ENCODE results near the gene PTH1R.

Gene PTH1R

DNA sequence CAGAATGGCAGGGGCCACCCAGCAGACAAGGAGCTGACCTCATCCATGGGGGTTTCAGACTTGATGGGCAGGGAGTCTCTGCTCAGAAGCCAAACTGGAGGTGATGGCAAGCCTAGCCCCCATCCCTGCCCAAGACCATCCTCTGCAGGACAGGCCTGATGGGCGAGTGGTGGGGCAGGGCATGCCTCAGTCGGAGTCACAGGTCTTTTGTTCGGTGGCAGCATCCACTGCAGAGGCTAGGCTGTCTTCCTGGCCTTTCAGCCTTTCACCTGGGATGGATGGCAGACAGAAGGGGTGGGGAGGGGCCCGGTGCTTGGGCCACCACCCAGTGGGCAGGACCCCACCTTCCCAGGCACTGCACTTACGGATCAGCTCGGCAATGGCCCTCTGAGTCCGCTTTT, 44.4 kb downstream of the PTH1R start:
- no peak overlapping the region for H3K27ac Mint-ChIP-seq

GRCh38 chr3:46922426-46922825, 44.9 kb downstream of the PTH1R start:
- H3K27me3 Mint-ChIP-seq: no peaks in the 10 kb centered on the region
- peaks cover 3% of the 10 kb centered on the region for H3K9me3 Mint-ChIP-seq
- DNase-seq (ENCODE audit: low spot score in 2 of 2) (no peak), ATAC-seq (ENCODE audit: low read depth) (no peak)
- H3K36me3 Mint-ChIP-seq: peaks cover 30% of the 10 kb centered on the region
- no peak overlapping the region for H3K4me3 Mint-ChIP-seq
- H3K4me1 Mint-ChIP-seq: peaks cover 28% of the 10 kb centered on the region
- no peak overlapping the region for H3K27ac Mint-ChIP-seq

More for the DNA sequence above, 44.4 kb downstream of the PTH1R start:
- H3K27me3 Mint-ChIP-seq: no peaks in the 10 kb centered on the region
- peaks cover 22% of the 10 kb centered on the region for H3K4me1 Mint-ChIP-seq
- H3K9me3 Mint-ChIP-seq: peaks cover 3% of the 10 kb centered on the region
- ATAC-seq (ENCODE audit: low read depth) (no peak), DNase-seq (ENCODE audit: low spot score in 2 of 2) (no peak)
- H3K4me3 Mint-ChIP-seq: no peak overlapping the region
- H3K36me3 Mint-ChIP-seq: peaks cover 30% of the 10 kb centered on the region

GRCh38 chr3:46922871-46923558, 45.5 kb downstream of the PTH1R start:
- H3K9me3 Mint-ChIP-seq: no peaks in the 10 kb centered on the region
- no peaks in the 10 kb centered on the region for H3K27me3 Mint-ChIP-seq
- peaks cover 29% of the 10 kb centered on the region for H3K4me1 Mint-ChIP-seq
- peak overlapping the region; percentile 12 for H3K4me3 Mint-ChIP-seq
- ATAC-seq (ENCODE audit: low read depth) (no peak), DNase-seq (ENCODE audit: low spot score in 2 of 2) (no peak)
- peaks cover 26% of the 10 kb centered on the region for H3K36me3 Mint-ChIP-seq
- peak overlapping the region; percentile 84 for H3K27ac Mint-ChIP-seq

- peaks cover 35% of the 10 kb centered on the region for H3K4me1 Mint-ChIP-seq
- H3K4me3 Mint-ChIP-seq: no peak overlapping the region
- DNase-seq (ENCODE audit: low spot score in 2 of 2) (peak; percentile 45 to 52), ATAC-seq (ENCODE audit: low read depth) (no peak)
- peak overlapping the region; percentile 84 for H3K27ac Mint-ChIP-seq
- no peaks in the 10 kb centered on the region for H3K27me3 Mint-ChIP-seq
- H3K36me3 Mint-ChIP-seq: peaks cover 25% of the 10 kb centered on the region
- peaks cover 4% of the 10 kb centered on the region for H3K9me3 Mint-ChIP-seq
Measured at GRCh38 chr3:46923559-46924350, 46.2 kb downstream of the PTH1R start.

GRCh38 chr3:46924921-46925584, 47.5 kb downstream of the PTH1R start:
- no peak for ATAC-seq (ENCODE audit: low read depth)
- H3K36me3 Mint-ChIP-seq: peaks cover 24% of the 10 kb centered on the region
- peaks cover 45% of the 10 kb centered on the region for H3K4me1 Mint-ChIP-seq
- H3K9me3 Mint-ChIP-seq: peaks cover 7% of the 10 kb centered on the region
- no peaks in the 10 kb centered on the region for H3K27me3 Mint-ChIP-seq
- H3K27ac Mint-ChIP-seq: peak overlapping the region; percentile 94
- H3K4me3 Mint-ChIP-seq: no peak overlapping the region
- no peak for DNase-seq (ENCODE audit: low spot score in 2 of 2)

GRCh38 chr3:46925585-46925934, 48.0 kb downstream of the PTH1R start:
- Mint-ChIP-seq H3K4me3 (peak overlapping the region; percentile 83), H3K9me3 (peaks cover 7% of the 10 kb centered on the region), H3K27me3 (no peaks in the 10 kb centered on the region), H3K27ac (peak overlapping the region; percentile 94), H3K36me3 (peaks cover 22% of the 10 kb centered on the region), H3K4me1 (peaks cover 49% of the 10 kb centered on the region)
- DNase-seq (ENCODE audit: low spot score in 2 of 2) (no peak), ATAC-seq (ENCODE audit: low read depth) (no peak)

DNA sequence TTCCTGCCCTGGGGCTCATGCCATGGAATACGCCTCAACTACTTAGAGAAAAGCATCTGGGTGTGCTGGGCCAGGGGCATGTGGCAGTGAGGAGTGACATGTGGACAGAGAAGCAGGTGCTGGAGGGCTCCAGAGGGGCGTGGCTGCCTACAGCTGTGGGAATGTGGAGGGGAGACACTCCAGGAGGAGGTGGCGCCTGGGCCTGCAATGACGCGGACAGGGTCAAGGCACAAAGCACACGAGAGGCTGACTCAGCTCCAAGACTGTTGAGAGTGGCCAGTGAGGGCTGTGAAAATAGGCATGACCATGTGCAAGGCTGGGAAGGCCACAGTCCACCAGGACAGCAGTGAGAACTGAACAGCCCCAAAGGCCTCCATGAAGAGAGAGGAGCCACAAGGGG, 48.5 kb downstream of the PTH1R start:
- peak overlapping the region; percentile 83 for H3K4me3 Mint-ChIP-seq
- H3K4me1 Mint-ChIP-seq: peaks cover 54% of the 10 kb centered on the region
- DNase-seq (ENCODE audit: low spot score in 2 of 2) (no peak), ATAC-seq (ENCODE audit: low read depth) (no peak)
- H3K36me3 Mint-ChIP-seq: peaks cover 20% of the 10 kb centered on the region
- H3K27me3 Mint-ChIP-seq: no peaks in the 10 kb centered on the region
- H3K9me3 Mint-ChIP-seq: peaks cover 7% of the 10 kb centered on the region
- H3K27ac Mint-ChIP-seq: peak overlapping the region; percentile 94

GRCh38 chr3:46926447-46926846, 48.9 kb downstream of the PTH1R start:
- H3K4me3 Mint-ChIP-seq: peak overlapping the region; percentile 83
- H3K27me3 Mint-ChIP-seq: no peaks in the 10 kb centered on the region
- no peak for DNase-seq (ENCODE audit: low spot score in 2 of 2)
- peaks cover 58% of the 10 kb centered on the region for H3K4me1 Mint-ChIP-seq
- ATAC-seq (ENCODE audit: low read depth): no peak
- H3K36me3 Mint-ChIP-seq: peaks cover 20% of the 10 kb centered on the region
- peak overlapping the region; percentile 94 for H3K27ac Mint-ChIP-seq
- peaks cover 7% of the 10 kb centered on the region for H3K9me3 Mint-ChIP-seq

DNA sequence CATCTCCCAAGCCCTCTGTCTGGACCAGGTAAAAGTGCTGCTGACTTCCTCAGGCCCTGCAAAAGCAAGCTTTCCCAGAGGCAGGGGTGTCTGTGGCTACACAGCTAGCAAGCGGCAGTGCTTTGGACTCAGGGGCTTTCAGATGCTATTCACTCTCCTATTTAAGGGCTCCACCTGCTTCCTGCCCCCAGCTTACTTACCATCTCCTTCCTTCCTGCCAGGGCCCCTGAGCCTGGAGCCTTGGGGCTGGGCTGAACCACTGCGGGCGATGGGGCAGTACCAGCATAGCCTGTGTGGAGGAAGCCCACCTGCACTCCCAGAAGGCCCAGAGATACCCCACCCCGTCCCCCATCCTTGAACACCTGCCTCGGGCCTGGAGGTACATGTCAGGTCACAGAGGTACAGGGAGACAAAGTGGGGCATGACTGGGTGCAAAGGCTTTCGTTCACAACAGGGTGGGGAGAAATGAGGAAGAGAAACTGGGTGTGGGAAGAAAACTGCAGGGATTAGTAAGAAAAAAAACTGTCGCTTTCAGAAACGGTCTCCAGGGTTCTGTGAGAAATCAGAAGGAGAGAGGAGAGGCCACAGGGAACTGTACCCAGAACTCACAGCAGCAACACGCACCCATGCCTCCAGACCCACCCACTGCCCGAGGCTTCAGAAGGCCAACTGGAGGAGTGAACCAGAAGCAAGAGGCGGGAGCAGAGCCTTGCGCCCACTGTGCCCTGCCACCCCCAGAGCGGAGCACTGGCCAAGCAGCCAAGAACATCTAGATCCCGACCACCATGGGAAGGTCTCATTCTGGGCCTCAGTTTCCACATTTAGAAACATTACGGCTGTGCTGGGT, 49.6 kb downstream of the PTH1R start:
- peaks cover 64% of the 10 kb centered on the region for H3K4me1 Mint-ChIP-seq
- H3K27ac Mint-ChIP-seq: peak overlapping the region; percentile 94
- no peaks in the 10 kb centered on the region for H3K27me3 Mint-ChIP-seq
- H3K36me3 Mint-ChIP-seq: peaks cover 20% of the 10 kb centered on the region
- DNase-seq (ENCODE audit: low spot score in 2 of 2) (peak; percentile 55 to 59), ATAC-seq (ENCODE audit: low read depth) (peak; percentile 70)
- peaks cover 7% of the 10 kb centered on the region for H3K9me3 Mint-ChIP-seq
- H3K4me3 Mint-ChIP-seq: peak overlapping the region; percentile 83

DNA sequence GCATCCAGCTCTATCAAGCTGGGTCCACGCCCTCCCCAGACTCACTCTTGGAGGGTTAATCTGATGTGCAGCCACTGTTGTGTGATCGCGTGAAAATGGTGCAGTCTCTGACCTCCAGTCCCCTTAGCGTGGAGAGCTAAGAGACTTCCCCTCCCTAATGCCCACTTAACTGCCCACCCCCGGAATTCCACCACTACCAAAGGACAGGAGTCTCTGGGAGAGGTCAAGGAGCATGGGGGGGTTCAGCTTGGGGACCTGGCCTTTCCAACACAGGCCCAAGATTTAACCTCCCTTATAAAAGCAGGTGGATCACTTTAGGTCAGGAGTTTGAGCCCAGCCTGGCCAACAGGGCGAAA, 50.2 kb downstream of the PTH1R start:
- Mint-ChIP-seq H3K4me3 (peak overlapping the region; percentile 83), H3K36me3 (peaks cover 20% of the 10 kb centered on the region), H3K27me3 (no peaks in the 10 kb centered on the region)

DNA sequence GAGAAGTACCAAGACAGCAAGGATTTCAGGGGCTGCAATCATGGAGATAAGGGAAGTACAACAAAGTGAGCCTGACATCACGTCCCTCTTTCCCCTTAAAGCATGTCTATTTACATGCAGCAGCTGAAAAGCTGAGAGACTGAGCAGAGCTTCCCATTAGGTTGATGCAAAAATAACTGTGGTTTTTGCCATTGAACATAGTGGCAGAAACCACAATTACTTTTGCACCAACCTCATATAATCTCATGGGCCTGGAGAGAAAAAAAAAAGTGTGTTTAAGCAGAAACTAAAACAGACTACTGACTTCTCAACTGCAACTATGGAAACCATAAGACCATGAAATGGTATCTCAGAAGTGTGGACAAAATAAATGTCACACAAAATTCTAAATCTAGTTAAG, 50.8 kb downstream of the PTH1R start:
- no peaks in the 10 kb centered on the region for H3K27me3 Mint-ChIP-seq
- peaks cover 15% of the 10 kb centered on the region for H3K36me3 Mint-ChIP-seq
- peaks cover 7% of the 10 kb centered on the region for H3K9me3 Mint-ChIP-seq
- ATAC-seq (ENCODE audit: low read depth) (peak; percentile 10), DNase-seq (ENCODE audit: low spot score in 2 of 2) (no peak)
- H3K27ac Mint-ChIP-seq: peak overlapping the region; percentile 94
- peak overlapping the region; percentile 22 for H3K4me3 Mint-ChIP-seq
- H3K4me1 Mint-ChIP-seq: peaks cover 66% of the 10 kb centered on the region

More for the DNA sequence above, 50.2 kb downstream of the PTH1R start:
- Mint-ChIP-seq H3K27ac (peak overlapping the region; percentile 94), H3K4me1 (peaks cover 70% of the 10 kb centered on the region), H3K9me3 (peaks cover 7% of the 10 kb centered on the region)
- ATAC-seq (ENCODE audit: low read depth): no peak
- no peak for DNase-seq (ENCODE audit: low spot score in 2 of 2)

DNA sequence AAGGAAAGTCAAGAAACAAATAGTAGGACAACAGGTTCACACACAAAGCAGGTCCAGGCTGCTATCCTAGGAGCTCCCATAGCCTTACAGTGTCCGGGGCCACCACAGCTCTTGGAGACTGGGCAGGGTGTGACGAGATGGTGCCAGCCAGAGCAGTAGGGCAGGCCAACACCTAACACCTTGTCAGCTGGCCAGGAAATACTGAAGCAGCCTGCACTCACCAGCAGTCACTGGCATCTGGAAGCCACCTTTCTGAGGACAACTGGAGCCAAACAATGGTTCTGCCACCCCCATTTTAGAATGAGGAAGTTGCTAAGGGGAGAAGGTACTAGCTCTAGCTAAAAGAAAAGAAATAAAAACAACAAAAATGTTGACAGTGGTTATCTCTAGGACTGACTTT, 51.8 kb downstream of the PTH1R start:
- H3K27ac Mint-ChIP-seq: peak overlapping the region; percentile 94
- peak overlapping the region; percentile 56 for H3K4me3 Mint-ChIP-seq
- H3K27me3 Mint-ChIP-seq: no peaks in the 10 kb centered on the region
- ATAC-seq (ENCODE audit: low read depth): peak; percentile 12
- H3K9me3 Mint-ChIP-seq: peaks cover 7% of the 10 kb centered on the region
- H3K4me1 Mint-ChIP-seq: peaks cover 61% of the 10 kb centered on the region
- H3K36me3 Mint-ChIP-seq: peaks cover 9% of the 10 kb centered on the region
- DNase-seq (ENCODE audit: low spot score in 2 of 2): no peak

DNA sequence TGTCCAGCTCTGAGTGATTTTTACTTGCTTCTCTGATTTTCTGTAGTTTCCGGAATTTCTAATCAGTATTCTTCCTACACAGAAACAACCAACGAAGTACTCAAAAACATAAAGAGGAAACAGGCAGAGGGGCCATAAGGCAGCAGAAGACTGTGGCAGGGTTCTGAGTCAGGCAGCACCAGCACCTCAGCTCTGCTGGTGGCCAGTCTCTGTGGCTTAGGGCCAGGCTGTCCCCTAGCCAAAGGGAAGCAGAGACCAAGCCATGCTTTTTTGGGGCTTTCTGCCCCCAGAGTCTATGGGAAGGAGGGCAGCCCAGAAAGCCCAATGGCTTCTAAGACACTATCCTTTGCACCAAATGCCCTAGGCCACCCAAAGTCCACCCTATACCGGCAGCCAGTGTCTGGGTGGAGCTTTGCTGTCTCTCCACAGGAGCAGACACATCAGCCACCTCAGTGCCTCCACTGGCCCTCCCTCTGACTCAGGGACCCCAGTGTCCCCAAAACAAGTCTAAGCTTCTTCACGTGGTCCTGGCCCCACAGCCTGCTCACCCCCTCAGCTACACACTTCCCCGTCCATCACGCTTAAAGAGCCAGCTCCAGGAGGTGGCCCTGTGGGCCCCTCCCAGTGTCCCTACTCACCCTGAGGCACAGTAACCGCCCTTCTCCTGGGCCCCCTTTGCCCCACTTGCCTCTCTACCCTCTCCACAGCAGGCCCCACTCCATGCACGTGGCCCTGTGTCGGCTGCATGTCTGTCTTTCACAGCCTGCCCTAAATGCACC, 52.8 kb downstream of the PTH1R start:
- no peaks in the 10 kb centered on the region for H3K27me3 Mint-ChIP-seq
- H3K4me3 Mint-ChIP-seq: peak overlapping the region; percentile 63
- H3K36me3 Mint-ChIP-seq: peaks cover 11% of the 10 kb centered on the region
- ATAC-seq (ENCODE audit: low read depth) (no peak), DNase-seq (ENCODE audit: low spot score in 2 of 2) (no peak)
- peaks cover 65% of the 10 kb centered on the region for H3K4me1 Mint-ChIP-seq
- peaks cover 7% of the 10 kb centered on the region for H3K9me3 Mint-ChIP-seq
- peak overlapping the region; percentile 94 for H3K27ac Mint-ChIP-seq
